GM19043 (cell line): ENCODE measurements around the gene LGALS8.

Experiments
- ATAC-seq: cut with Tn5 transposase; IDR thresholded peaks from one replicate; pipeline ENCODE4 v1.9.1; 2021; ENCODE audit warnings: low read depth; ENCODE audit not compliant: unreplicated experiment

The LGALS8 gene

DNA sequence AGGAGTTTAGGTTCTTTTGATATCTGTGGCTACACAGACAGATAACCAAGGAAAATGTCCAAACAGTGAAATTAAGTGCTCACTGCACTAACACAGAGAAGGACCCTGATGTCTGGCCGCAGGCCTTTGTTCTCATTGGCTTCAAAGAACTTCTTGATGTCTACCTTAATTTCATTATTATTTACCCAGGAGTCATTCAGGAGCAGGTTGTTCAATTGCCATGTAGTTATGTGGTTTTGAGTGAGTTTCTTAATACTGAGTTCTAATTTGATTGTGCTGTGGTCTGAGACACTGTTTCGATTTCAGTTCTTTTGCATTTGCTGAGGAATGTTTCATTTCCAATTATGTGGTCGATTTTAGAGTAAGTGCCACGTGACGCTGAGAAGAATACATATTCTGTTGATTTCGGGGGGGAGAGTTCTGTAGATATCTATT is 15.2 kb upstream of the LGALS8 start:
- ATAC-seq, result peak; percentile 43

DNA sequence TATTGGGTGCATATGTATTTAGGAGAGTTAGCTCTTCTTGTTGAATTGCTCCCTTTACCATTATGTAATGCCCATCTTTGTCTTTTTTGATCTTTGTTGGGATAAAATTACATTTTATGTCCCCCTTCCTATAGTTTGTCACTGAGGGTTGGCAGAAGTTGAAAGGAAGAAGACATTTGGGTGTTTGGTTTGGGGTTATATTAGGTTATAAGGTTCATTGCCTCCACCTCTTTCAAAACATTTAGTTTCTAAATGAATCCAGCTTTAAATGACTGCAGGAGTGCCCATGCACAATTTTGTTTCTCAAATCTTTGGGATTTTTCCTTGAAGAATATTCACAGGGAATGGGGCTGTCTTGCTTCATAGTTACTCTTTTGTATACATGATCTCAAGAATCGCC is 14.6 kb upstream of the LGALS8 start:
- no peak for ATAC-seq

DNA sequence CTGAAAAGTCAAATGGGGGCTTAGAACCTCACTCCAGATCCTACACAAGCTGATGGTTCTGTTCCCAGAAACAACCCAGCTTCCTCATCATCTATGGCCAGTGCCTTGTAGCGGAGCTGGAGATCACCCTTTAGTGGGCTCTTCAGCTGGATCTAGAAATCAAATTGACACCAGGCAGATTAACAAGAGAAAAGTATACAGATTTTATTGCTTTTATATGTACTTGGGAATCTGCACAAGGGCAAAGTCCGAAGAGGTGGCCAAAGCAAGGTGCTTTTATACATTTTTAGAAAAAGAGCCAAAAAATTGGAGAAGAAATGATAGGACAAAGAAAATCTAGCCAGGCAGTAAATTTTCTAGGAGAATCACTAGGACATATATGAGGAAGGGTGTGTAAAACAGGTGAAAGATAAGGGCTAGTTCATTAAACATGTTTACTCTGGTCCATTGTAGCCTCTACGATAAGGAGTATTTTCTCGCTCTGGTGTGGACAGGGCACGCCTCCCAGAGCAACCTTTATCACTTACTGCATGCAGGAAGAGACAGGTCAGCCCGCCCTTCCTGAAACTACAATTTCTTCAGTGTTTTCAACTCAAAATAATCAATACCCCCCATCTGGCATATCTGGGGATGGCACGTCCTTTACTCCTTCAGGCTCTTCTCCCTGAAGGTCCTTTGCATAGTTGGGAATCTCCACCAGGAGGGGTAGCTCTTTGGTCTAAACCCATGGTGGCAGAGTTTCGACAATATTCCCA is 14.0 kb upstream of the LGALS8 start:
- no peak for ATAC-seq

DNA sequence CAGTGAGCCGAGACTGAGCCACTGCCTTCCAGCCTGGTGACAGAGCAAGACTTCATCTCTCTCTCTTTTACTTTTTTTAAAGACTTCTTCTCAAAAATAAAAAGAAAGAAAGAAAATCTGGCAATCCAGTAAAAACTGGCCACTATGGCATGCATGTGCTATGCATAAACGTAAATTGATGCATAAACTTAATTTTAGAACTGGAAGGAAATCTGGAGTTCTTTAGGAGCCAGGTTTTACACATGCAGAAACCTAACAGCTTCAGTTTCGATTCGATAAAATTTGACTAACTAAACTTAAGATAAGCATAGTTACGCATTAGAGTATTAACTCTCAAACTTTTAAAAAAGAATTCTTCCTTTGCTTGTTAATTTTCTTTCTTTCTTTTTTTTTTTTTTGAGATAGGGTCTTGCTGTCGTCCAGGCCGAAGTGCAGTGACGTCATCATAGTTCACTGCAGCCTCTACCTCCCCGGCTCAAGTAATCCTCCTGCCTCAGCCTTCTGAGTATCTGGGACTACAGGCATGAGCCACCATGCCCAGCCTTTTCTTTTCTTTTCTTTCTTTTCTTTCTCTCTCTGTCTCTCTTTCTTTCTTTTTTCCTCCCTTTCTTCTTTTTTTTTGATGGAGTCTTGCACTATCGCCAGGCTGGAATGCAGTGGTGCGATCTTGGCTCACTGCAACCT is 11.9 kb upstream of the LGALS8 start:
- ATAC-seq, result no peak

DNA sequence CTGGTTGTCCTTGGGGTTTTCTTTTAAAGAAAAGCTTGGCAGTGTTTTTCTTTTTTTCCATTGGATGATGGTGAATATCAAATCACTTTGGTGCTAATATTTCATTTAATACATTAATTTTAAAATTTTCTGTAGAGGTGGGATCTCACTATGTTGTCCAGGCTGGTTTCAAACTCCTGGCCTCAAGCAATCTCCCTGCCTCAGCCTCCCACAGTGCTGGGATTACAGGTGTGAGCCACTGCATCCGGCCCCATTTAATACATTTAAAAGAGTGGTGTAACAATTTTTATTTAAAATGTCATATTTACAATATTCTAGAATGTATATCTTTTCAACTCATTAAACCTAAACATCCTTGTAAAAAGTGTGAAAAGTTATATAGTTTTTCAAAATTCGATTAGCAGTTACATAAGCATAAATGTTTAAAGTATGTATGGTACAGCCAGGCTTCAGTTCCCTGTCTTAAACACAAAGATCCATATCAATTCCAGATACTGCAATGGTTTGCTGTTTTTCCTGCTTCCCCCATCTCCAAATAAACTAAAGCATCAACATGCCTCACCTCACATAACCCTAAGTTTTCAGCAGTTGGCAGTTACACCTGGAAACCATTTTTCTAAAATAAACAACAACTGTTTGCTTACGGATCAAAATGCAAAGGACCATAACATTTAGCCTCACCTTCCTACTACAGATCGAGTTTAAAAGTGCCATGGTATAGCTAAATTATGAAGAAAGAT is 8.9 kb upstream of the LGALS8 start:
- ATAC-seq, result no peak

DNA sequence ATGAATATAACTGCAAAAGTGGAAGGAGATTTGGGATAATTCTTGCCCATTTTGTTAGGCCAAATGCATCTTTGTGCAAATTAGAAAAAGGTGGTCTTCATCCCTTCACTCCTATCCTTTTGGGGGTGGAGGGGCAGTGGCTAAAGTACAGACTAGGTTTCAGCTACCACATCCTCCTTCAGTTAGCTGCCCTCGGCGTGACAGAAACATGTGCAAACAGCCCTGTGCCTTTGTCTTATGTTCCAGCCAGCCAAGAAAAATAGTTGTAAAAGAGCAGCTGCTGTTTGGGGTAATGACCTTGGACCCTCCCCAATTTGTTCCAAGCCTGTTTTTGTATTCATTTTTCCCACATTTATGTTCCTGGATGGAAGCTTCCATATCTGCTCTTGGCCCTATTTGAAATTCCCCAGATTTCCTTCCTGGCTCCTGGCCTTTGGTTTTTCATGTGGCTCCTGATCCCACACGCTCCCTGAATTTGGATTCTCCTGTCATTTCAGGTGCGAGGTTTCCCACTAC is 8.3 kb upstream of the LGALS8 start:
- no peak for ATAC-seq

DNA sequence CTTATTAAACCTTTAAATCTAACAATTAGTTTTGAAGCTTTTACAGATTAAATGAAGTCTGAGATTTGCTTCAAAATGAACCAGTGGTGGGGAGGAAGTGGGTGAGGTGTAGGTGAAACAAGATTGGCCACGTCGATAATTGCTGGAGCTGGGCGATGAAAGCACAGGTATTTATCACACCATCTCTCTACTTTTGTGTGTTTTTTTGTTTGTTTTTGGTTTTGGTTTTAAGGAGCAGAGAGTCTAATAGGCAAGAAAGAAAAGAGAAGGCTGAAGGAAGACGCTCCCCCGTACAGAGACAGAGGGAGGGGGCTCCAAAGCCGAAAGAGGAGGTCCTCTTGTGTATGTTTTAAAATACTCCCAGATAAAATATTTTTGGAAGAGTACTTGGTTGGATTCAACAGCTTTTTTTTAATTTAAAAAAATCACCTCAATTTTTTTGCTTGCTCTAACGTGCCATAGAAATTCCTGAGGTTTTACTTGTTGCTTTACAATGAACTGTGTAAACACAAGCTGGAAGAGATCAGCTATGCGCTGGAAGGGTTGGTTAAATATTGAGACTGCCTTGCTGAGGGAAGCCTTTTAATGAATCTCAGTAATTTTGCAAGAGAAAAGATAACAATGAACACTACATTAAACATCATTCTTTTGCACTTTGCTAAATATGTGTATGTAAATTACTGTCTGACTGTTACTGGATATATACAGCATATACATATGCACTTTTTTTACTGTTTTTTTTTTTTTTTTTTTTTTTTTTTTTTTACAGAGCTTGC is 6.7 kb upstream of the LGALS8 start:
- no peak for ATAC-seq

DNA sequence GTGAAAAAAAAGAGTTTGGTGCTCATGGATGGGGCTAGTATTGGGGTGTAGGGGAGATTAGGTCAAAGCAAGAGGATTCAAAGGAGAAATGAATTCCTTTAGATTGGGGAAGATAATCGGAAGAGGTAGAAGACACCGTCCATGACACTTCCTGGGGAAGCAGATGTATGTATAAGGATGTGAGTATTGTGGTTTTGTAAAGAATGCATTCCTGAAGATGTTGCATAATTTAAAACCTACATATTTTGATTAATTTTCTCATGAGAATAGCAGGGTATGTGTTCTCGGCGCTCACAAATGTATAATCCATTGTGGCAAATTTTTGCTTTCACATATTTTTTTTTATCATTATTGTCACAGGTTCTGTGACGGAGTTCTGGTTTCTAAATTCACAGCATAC is 5.5 kb upstream of the LGALS8 start:
- no peak for ATAC-seq

DNA sequence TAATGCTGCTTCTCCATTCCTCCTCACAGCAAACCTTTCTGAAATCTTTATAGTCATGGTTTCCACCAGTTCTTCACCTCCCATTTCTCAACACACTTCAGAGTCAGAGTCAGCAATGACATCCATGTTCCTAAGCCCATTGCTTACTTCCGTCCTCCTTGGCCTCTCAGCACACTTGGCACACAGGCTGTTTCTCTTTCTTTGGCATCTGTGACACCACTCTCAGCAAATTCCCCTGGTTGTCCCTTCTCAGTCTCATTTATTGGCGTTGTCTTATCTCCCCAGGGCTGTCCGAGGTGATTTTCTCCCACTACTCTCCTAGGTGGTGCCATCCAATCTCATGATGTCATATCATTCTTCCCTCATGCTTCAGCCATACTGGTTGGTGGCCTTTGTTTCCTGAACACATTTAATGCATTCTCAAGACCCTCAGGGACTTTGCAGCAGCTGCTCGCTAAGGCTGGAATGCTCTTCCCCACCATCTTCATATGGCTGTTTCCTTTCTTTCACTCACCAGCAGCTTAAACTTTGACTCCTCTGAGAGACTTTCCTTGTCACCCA is 3.3 kb upstream of the LGALS8 start:
- no peak for ATAC-seq

DNA sequence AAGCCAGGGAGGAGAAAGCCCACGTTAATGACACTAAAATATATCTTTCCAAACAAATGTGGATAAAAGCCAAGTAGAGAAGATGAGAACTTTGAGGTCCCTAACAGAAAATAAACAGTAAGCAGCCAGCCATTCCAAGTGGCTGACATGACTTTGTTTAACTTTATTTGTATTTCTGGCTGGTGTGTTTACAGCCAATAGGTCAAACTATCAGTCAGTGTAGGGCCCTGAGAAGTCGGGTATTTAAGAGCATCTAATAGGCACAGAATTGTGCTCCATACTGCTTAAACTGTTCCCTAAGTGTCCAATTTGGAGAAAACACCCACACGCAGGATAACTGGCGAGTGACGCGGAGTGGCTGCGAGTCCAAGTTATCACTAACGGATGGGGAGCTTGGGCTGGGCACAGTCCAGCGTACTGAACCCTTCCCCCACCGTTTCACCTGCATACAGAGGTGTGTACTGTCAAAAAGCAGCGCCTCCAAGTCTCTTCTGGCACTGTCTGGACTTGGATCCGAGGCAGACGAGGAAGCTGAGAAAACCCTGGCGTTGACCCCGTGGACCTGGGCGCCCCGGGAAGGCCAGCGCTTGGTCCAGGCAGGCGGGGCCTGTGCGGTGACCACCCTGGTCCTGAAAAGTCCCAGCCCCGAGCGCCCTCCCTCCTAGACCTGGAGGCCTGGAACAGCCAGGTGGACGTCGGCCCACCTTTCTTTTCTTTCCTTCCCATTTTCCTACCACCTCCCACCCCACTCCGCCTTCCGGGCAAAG is 662 bp upstream of the LGALS8 start:
- no peak for ATAC-seq

DNA sequence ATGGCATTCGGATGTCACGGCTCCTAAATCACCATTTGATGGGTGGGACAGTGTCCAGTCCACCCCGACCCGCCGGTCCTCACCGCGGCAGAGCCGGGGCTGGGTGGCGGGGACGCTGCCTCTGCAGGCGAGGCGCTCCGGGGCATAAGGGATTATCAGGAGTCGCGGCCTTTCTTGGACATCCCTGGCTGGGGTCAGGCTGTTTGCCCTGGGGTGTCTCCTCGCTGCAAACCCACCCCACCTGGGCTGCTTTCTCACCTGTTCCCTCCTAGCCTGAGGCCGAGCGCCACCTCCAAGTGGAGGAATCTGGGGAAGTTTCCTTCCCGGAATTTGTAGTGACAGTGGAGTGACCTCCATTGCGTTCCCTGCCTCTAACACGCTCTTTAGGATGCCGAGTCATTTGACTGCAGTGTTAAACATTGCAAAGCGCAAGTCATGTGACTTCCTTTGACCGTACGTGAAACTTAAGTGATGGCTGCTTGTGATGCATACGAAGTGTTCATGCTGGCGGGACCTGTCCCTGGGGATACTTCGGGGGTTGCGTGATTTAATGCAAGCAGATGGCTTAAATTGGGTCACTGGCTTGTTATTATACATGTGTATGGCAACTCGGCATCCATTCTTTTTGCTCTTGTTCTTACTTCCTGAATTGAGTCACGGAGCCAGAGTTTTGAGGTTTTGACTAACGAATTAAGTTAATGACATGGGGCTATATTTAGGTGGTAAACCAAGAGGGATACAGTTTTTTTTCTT is 536 bp downstream of the LGALS8 start:
- peak; percentile 90 for ATAC-seq

DNA sequence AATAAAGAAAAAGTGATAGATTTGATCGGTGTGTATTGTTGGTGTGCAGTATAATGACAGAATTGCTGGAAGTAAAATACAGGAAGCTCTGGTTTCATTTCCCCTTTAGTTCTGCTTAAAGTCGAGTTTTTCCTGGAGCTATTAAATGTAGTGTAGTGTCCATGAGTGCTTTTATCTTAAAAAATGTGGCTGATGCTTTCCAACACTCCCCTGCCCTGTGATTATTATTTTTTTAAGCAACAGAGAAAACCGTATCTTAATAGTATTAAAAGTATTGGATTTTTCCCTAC is 1.1 kb downstream of the LGALS8 start:
- ATAC-seq, result peak; percentile 2

DNA sequence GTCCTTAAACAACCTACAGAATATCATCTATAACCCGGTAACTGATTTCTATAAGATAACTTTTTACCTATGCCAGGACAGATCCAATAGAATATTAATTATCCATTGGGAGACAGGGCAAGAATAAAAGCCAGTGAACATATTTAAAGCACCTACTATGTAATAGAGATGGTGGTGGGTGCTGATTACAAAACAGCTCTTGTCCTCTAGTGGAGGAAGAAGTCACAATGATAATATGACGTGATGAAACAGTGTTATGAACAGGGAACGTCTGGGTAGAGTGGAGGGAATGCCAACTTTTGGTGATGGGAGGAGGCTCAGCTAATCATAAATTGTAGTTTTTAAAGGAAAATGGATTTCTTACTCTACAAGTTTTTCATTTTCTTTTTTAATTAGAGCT is 2.3 kb downstream of the LGALS8 start:
- no peak for ATAC-seq

DNA sequence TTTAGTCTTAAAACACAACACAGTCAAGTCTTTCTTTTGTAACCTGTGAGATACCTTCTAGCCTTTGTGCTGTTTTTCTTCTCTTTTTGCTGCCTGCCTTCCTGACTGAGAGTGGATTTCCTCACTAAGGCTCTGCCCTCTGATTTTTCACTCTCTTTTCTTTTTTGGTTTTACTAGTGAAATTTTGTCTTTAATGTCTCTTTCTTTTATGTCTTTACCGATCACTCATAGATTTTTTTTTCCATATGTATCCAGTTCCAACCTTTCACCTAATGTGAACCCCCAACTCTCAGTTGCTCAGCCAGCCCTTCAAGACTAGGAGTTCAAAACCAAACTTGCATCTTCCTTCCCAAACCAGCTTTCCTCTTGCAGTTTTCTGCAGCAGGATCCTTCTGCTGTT is 6.5 kb downstream of the LGALS8 start:
- no peak for ATAC-seq

DNA sequence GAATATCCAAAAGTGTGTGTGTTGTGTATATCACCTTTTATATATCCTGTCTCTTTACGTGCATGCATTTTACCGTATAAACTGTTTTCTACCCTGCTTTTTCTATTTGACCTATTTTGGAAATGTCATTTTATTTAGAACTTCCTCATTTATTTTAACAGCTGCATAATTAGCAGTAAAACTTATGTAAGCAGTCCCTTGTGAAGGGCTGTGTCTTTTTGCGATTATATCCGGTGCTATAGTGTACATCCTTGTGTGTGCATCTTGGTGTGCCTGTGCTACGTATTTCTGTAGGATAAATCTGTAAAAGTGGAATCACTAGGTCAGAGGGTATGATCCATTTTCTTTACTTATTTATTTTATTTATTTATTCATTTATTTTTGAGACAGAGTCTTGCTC is 7.2 kb downstream of the LGALS8 start:
- no peak for ATAC-seq

DNA sequence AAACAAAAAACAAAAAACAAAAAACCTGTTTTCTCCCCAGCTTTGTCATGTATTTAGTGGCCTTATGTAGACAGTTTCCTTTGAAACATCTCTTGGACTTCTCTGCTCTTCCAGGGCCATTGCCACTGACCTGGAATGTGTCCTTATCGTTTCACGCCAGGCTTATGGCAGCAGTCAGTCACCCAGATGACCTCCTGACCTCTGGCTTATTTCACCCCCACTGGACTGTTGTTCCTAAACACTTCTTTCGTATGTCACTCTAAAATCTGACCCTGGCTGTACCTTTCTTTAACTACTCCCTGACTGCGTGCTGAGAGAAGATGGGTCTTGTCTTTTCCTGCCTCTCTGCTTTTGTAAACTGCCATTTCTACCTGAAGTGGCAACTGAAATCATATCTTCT is 9.1 kb downstream of the LGALS8 start:
- ATAC-seq, result no peak

DNA sequence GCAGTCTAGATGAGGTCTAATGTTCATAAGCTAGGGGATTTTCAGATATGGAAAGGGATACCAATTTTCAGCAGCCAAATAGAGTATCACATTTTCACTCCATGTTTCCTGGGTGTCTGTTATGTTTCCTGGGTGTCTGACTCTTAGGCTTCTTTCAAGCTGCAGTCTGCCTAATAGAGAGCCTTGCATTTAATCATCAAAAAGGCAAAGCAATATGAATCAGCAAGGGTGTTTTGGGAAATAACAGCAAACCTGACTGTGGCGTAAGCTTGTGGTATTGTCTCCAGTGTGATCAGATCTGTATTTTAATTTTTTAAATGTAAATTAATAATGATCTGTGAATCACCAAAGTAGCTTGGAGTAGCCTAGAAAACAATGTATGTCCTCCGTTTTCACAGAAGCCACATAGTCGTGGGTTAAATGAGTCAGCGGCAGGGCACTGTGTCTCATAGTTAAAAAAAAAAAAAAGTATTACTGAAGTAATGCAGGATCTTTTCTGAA is 10.4 kb downstream of the LGALS8 start:
- ATAC-seq, result no peak

DNA sequence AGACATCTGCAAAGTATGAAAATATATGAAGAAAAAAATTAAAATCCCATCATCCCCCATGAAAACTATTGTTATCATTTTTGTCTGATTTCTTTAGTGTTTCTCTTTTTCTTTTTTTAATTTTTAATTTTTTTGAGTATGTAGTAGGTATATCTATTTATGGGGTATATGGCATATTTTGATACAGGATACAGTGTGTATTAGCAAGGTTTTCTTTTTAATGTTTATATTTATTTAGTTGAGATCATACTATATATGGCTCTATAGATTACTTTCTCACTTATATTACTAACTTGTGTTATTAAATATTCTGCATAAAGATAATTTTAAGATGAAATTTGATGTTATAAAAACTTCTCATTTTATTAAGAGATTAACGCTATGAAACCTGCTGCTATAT is 11.4 kb downstream of the LGALS8 start:
- no peak for ATAC-seq

DNA sequence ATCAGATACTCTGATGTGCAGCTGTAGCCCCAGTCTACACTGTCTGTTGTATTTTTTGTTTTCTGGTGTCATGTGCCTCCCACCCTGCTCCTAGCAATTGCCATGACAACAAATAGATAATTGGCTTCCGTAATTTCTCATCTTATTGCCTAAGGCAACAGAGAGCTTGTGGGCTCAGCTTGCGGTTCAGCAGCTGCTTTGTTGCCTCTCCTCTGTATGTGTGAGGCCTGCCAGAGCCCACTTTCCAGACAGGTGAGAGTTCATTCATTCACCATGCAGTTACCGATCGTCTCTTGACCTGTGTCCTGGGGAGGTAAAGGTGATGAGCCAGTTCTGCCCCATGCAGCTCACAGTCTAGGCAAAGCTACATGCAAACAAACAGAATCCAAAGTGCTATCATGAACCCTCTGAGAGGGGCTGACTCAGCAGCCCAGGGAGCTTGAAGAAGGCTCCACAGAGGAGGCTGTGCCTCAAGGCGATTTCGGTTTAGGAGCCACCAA is 11.9 kb downstream of the LGALS8 start:
- no peak for ATAC-seq
